Head of caudate nucleus (tissue), 42 donors: Measurements from ENCODE around the gene MYRFL.

Experiments
- DNase-seq, 42 donors: peaks; one replicate each; pipeline versions ENCODE4 v3.0.0 to v3.0.0-alpha.2; 2020 to 2021; ENCODE audit warnings: mixed read lengths in 7 of 42
- intact Hi-C: fragments of 100-400 bp; cut with DNase I; formaldehyde crosslinking; loops from one replicate; pipeline ENCODE4 v1.15.0; 2022

Gene MYRFL

GRCh38 chr12:70002097-70002911, 177.3 kb downstream of the MYRFL start:
- no peak for DNase-seq
- intact Hi-C loops: no loop called here

GRCh38 chr12:70002912-70003255, 177.9 kb downstream of the MYRFL start:
- DNase-seq: no peak
- intact Hi-C loops: no loop called here

GRCh38 chr12:70005864-70006618, 181.0 kb downstream of the MYRFL start:
- no peak for DNase-seq
- intact Hi-C loops: no loop called here

GRCh38 chr12:70006619-70006973, 181.6 kb downstream of the MYRFL start:
- intact Hi-C loops: no loop called here
- DNase-seq: no peak

GRCh38 chr12:70007687-70008086, 182.7 kb downstream of the MYRFL start:
- intact Hi-C loops: no loop called here
- DNase-seq: no peak
